Loucy (cell line): ENCODE data around the gene SMYD2.

Experiments
- CTCF ChIP-seq: fragments of 200-600 bp; sonication (generic); conservative IDR thresholded peaks from 2 replicates; pipeline ENCODE4 v1.5.1; 2014; ENCODE audit warnings: mild to moderate bottlenecking, antibody characterized with exemption, low read length
- EZH2phosphoT487 ChIP-seq: fragments of 200-600 bp; IDR thresholded peaks from 2 replicates; pipeline ENCODE4 v1.6.1; 2018; ENCODE audit warnings: antibody characterized with exemption, mild to moderate bottlenecking, moderate library complexity, borderline replicate concordance

- TF ChIP-seq CTCF (no peak), EZH2phosphoT487 (no peak)
These were observed 16.8 kb upstream of the SMYD2 start for GRCh38 chr1:214264196-214264595.
